Measurements from ENCODE around the gene RSBN1.
"Not testable (repeated sequence)": the region's sequence is repeated elsewhere in the genome, so short reads cannot be mapped to it uniquely, and the experiment has no call there.

DNA sequence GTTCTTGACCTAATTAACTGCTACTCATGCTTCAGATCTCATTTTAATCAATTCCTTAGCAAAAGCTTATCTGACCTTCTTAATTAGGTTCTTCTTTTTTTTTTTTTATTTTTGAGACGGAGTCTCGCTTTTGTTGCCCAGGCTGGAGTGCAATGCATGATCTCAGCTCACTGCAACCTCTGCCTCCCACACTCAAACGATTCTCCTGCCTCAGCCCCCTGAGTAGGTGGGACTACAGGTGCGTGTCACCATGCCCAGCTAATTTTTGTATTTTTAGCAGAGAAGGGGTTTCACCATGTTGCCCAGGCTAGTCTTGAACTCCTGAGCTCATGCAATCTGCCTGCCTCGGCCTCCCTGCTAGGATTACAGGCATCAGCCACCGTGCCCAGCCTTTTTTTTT lies 58.9 kb downstream of the RSBN1 start:
- not testable (repeated sequence) for TF ChIP-seq ZNF449, ZNF785, KLF1, ZNF114 (tag by site-specific recombination; IDR thresholded peaks at IDR 0.05)
- TF ChIP-seq, protein P1, sequence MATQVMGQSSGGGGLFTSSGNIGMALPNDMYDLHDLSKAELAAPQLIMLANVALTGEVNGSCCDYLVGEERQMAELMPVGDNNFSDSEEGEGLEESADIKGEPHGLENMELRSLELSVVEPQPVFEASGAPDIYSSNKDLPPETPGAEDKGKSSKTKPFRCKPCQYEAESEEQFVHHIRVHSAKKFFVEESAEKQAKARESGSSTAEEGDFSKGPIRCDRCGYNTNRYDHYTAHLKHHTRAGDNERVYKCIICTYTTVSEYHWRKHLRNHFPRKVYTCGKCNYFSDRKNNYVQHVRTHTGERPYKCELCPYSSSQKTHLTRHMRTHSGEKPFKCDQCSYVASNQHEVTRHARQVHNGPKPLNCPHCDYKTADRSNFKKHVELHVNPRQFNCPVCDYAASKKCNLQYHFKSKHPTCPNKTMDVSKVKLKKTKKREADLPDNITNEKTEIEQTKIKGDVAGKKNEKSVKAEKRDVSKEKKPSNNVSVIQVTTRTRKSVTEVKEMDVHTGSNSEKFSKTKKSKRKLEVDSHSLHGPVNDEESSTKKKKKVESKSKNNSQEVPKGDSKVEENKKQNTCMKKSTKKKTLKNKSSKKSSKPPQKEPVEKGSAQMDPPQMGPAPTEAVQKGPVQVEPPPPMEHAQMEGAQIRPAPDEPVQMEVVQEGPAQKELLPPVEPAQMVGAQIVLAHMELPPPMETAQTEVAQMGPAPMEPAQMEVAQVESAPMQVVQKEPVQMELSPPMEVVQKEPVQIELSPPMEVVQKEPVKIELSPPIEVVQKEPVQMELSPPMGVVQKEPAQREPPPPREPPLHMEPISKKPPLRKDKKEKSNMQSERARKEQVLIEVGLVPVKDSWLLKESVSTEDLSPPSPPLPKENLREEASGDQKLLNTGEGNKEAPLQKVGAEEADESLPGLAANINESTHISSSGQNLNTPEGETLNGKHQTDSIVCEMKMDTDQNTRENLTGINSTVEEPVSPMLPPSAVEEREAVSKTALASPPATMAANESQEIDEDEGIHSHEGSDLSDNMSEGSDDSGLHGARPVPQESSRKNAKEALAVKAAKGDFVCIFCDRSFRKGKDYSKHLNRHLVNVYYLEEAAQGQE (tag by site-specific recombination; IDR thresholded peaks at IDR 0.05) = not testable (repeated sequence)

Data from HEK293 (cell line).